SHP77 treated with DMSO at 0.1 percent for 48 hours (cell line): ENCODE data around the gene COBL.

Experiments
- DNase-seq: peaks from one replicate; lab custom pipeline; 2025; lab: John Stamatoyannopoulos, UW

The COBL gene

DNA sequence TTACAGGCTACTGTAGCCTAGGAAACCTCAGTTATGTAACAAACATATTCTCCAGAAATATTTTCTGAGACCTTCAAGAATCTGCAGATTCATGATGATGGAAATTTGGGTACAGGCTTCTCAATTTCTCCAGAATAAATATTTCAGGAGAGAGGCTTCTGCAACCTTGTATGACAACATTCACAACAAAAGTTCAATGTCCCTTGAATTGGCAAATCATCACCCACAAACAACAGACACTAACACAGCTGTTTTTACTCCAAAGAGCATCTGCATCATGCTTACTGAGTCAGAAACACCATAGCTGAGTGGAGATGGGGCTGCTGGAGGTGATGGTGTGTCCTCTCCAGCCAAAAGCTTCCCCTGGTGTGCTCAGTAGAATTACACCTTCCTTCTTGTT, 9.3 kb upstream of the COBL start:
- DNase-seq: no peak

- DNase-seq: no peak
Measured at GRCh38 chr7:51325261-51325676, 8.7 kb upstream of the COBL start.

GRCh38 chr7:51324206-51324898, 7.7 kb upstream of the COBL start:
- no peak for DNase-seq

DNA sequence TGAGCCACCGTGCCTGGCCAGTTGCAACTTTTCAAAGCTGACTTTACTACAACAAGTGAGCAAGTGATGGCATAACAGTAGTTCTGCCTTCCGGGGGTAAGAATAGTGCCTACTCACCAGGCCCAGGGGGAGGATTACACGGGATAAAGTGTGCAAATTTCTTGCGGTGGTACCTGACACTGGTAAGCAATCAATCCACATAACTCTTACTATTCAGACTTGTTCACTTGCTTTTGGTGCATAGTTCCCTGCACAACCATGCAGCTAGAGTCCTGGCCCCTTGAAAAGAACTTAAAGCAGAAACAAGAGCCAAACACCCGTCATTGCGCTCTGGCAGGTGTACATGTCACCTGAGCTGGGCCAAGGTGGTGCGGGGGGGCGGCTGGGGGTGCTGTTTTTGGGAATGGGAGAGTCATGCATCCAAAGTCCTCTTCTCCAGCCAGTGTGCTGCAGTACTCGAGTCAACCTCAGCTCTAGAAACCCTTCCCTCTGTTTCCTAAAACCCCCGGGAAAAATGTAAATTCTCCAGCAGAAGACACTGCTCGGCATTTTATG, 5.4 kb upstream of the COBL start:
- no peak for DNase-seq

DNA sequence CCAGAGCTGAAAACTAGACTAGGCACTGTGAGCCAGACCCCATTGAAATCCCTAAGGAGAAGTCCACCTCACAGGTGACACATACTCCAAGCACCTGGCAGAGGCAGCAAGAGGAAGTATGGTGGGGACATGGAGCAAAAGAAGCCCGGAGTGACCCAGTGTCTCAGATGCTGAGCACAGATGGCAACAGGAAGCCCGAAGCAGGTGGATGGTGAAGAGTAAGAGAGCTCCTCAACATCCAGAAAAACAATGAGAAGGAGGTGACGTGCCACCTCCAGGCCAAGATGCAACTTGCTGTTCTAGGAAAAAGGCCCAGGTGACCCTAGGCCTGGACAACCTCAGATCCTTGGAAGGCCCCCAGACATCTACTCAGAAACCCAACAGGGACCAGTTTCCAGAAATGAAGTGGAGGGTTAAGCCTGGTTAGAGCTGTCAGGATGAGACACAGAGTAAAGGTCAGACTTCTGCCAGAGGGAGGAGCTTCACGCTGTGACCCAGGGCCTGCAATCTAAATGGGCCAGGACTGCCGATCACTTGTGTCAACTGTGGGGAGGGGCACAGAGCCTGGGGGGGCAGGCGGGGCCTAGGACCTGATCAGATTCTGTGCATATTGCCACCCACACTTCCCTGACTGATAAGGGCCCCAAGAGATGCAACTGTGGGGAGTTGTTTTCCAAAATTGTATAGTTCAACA, 2.4 kb upstream of the COBL start:
- no peak for DNase-seq

DNA sequence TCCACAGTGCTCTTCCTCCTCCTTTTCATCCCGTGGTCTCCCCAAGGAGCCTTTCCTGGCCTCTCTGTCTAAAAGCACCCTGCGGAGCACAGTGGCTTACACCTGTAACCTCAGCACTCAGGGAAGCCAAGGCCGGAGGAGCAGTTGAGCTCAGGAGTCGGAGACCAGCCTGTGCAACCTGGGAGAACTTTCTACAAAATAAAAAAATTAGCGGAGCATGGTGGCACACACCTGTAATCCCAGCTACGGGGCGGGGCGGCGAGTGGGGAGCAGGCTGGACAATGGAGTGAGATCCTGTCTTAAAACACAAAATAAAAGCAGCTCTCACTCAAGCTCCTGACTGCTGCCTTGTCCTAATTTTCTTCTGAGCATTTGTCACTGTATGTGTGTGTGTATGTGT, 1.4 kb upstream of the COBL start:
- DNase-seq: no peak

DNA sequence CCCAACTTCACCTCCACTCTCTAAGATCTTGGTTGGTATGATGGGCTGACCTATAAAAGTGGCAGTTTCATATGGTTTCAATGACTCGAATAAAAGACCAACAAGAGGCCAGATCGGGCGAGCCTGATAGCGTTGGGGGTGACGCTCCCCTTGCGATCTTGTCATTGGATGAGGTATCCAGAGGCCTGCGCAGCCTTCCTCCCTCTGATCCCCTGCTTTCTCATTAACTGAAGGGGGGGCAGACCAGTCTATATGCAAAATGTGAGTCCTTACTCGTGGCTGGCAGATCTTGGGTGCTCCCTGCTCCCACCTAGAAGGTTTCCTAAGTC, 937 bp upstream of the COBL start:
- DNase-seq: no peak

GRCh38 chr7:51316262-51316665, 345 bp downstream of the COBL start:
- no peak for DNase-seq

DNA sequence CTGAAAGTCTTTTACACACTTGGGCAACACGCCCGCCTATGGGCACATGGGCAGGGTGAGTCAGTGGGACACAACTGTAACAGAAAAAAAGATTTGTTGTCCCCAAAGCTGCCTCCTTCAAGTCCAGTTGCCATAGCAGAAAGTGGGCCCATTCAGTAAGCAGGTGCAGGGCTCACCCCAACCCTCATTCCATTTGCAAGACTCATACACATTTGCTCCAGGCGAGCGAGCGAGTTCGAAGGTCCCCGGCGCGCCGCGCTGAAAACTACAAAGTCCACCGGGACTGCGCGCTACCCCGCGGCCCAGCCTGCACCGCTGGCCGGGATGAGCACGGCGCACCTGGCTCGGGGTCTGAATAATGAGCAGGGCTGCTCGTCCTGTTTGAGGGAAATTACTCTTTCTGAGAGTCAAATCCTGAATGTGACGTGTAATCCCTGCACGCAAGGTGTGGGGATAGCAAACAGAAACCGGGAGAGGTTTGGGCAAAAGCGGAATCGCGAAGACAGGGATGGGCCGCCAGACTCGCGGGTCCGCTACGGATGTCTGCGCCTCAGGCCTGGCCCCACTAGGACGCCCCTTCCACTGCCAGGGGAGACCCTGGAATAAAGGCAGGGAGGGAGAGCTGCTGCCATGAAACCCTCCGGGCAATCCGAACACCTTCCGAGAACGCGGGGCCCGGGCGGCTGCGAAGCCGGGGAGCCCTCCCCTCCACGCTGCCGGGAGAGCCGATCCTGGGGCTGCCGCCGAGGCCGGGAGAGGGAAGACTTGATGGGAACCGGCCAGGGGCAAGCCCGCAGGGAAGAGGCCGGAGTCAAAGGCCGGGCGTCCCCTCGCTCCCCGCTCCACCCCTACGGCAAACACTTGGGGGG, 982 bp downstream of the COBL start:
- DNase-seq: no peak

- no peak for DNase-seq
Measured at GRCh38 chr7:51314726-51315125, 1.9 kb downstream of the COBL start.

DNA sequence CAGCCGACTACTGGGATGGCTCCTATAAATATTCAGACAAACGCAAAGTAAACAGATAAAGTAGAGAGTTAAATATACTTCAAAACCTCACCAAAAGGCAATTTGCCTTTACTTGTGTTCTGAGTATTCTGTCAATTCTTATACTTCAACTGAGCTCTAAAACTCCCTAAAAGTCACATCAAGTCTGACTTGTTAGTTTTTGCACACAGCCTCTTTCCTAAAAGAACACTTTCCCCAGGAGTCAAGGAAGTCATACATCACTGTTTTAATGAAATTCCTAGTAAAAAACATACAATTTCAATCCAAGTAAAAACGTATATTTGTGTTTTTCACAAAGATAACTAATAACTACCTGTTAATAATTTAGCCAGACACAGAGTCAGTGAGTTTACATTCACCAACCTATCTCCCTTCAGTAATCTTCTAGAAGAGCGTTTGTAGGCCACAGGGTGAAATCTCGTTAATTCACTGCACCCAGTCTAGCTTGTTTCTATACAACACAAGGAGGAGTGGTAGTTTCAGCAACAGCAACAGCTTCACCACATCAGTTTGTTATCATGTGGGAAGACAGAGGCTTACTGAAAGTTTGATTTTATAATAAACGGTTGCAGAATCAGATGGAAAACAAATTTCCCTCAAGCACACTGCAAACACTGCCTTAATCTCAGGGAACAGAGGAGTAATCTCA, 2.7 kb downstream of the COBL start:
- no peak for DNase-seq

- DNase-seq: no peak
Measured at GRCh38 chr7:51312951-51313737, 3.5 kb downstream of the COBL start.

DNA sequence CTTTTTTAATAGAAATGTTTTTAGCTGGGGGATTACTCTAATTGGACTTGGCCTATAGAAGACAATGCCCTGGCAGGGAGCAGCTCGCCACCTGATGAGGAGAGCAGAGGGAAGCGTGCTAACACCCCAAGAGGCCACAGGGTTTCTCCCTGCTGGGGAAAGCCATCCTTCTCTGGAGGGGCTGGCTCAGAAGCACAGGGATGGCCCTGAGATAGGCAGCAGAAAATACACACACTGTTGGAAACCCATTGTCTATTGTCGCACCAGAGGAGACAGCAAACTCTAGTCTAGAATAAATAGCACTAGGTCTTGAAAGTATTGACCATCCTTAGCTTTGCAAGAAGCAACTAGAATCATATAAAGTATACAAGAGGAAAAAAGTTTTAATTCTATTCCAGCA, 5.4 kb downstream of the COBL start:
- DNase-seq: no peak

DNA sequence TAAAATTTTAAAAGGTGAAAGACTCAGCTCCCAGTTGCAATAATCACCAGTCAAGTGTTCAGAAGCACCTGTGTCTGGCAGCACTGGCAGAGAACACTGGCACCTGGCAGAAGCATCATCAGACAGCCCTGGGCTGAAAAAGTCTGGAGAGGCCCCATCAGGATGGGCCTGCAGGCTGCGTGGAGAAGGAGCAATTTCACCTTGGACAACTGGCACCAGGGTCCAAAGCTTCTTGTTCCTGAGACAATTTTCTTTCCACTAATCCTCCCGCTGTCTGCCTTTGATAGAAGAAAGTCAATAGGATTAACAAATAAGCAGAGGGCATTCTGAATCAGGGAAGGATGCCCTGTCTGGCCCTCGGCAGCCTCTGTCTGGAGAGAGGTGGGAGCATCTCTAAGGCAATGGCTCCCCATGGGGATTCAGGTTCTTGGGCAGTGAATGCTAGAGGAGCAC, 6.5 kb downstream of the COBL start:
- DNase-seq: no peak

DNA sequence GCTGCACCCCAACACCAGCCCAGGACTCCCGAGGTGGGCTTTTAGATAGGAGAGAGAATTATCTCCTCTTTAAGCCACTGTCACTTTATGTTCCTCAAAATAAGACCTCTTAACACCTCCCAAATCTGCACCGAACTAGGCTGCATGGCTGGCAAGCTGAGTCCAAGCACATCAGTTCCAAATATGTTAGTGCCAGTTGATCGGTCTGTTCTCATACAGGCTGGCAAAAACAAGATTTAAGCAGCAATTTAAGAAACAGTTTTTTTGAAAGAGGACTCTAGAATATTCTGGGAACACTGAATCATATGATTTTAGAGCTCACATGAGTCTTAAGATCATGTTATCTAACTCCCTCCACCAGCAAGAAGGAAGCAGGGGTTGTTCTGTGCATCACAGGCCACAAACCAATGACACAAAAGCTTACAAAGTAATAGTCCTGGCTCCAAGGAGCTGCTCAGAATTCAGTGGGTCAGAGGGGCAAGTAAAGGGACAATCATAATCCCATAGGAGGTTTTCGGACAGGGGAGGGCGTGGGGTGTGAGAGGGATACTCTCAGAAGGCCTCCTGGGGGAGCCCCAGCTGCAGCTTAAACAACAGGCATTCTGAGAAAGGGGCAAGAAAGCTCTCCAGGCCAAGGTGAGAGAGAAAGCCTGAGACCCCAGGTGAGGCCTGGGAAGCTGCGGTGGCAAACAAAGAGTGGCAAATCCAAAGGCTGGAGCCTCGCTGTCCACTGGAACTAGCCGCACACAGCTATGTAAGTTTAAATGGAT, 7.1 kb downstream of the COBL start:
- DNase-seq: no peak

DNA sequence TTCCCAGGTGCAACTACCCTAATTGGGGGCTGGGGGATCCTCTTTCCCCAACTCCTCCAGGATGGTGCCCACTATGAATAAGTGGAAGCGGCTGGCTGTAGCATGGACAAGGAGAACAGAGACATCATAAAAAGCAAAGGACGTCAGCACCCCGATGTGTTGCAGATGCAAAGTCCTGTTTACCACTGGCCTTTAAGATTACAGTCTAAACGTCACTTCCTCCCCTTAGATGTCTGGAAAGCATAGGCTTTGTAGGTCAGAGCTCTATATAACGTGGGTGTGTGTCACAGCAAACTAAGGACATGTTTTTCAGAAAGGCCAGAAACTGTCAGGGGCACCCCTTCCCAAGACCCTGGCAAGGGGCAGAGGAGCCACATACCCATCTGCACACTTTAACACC, 7.9 kb downstream of the COBL start:
- no peak for DNase-seq

GRCh38 chr7:51308265-51308664, 8.3 kb downstream of the COBL start:
- no peak for DNase-seq

- no peak for DNase-seq
Measured at GRCh38 chr7:51307651-51308210, 8.9 kb downstream of the COBL start.

- DNase-seq: no peak
Measured at GRCh38 chr7:51306761-51307160, 9.8 kb downstream of the COBL start.

DNA sequence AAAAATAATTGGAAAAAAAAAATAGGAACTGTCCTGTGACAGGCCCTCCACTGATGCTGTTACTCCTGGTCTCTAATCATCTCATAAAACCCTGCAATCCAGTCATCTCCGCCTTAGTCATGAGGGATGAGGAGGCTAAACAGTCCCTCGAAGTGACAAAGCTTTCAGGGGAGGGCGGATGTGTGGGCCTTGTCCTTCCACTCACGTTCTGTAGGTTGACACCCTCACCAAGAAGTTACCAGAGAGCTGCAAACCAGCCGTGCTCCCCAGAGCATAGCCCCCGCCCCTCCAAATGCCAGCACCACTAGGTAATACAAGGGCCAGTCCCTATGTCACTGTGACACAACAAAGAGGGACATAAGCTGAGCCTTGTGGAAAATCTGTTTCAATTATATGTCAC, 11.9 kb downstream of the COBL start:
- DNase-seq: no peak
